Subcutaneous abdominal adipose tissue (tissue), 5 donors: ENCODE measurements around the gene IGSF6.
"Not testable (repeated sequence)": the region's sequence is repeated elsewhere in the genome, so short reads cannot be mapped to it uniquely, and the experiment has no call there.

Experiments used
- H3K27ac ChIP-seq: one replicate; pipeline ENCODE4 v1.7.0; 2013; ENCODE audit warnings: low read depth, mild to moderate bottlenecking, inconsistent platforms, low read length, moderate library complexity
- H3K27me3 ChIP-seq, 5 donors: one replicate each; pipeline ENCODE4 v1.7.0; 2013; ENCODE audit warnings: low read length in 5 of 5, inconsistent platforms in 1 of 5; ENCODE audit not compliant: control insufficient read depth in 5 of 5, insufficient read depth in 4 of 5
- H3K36me3 ChIP-seq, 5 donors: one replicate each; pipeline ENCODE4 v1.7.0; 2013; ENCODE audit warnings: low read length in 5 of 5; ENCODE audit not compliant: control insufficient read depth in 5 of 5, insufficient read depth in 5 of 5
- H3K4me1 ChIP-seq, 5 donors: one replicate each; pipeline ENCODE4 v1.7.0; 2013; ENCODE audit warnings: low read length in 5 of 5, mild to moderate bottlenecking in 3 of 5, moderate library complexity in 1 of 5; ENCODE audit not compliant: control insufficient read depth in 5 of 5, insufficient read depth in 5 of 5
- H3K4me3 ChIP-seq, 5 donors: one replicate each; pipeline ENCODE4 v1.7.0; 2013; ENCODE audit warnings: low read length in 5 of 5, low read depth in 1 of 5
- H3K9ac ChIP-seq, 5 donors: one replicate each; pipeline ENCODE4 v1.7.0; 2013; ENCODE audit warnings: low read length in 5 of 5, mild to moderate bottlenecking in 4 of 5, moderate library complexity in 3 of 5
- H3K9me3 ChIP-seq, 5 donors: one replicate each; pipeline ENCODE4 v1.7.0; 2013; ENCODE audit warnings: low read length in 5 of 5; ENCODE audit not compliant: control insufficient read depth in 5 of 5
- donor health status: healthy.
- donor health status: healthy.
- donor health status: healthy.
- donor health status: healthy.
- donor health status: healthy.

The IGSF6 gene

DNA sequence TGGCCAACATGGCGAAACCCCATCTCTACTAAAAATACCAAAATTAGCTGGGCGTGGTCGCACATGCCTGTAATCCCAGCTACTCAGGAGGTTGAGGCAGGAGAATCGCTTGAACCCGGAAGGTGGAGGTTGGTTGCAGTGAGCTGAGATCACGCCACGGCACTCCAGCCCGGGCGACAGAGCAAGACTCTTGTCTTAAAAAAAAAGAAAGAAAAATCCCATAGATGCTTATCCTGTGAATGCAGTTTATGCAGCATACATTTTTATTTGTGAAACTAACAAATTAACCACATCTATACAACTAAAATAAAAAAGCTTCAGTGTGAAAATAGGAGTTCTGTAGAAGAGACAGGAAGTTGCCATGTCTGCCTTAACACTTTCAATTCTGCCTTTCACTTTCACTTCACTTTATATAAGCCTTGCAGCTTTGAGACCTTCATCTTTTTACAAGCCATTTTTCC, 7.1 kb downstream of the IGSF6 start:
- Histone ChIP-seq H3K27me3 (no peaks in the 10 kb centered on the region), H3K9ac (peak overlapping the region in 4 of 5 donors; percentile 1 to 55 (median 41)), H3K4me1 (peaks cover 0 to 46% (median 21%) of the 10 kb centered on the region in 5 donors), H3K4me3 (peak overlapping the region; percentile 32 to 51 (median 39)), H3K9me3 (no peaks in the 10 kb centered on the region), H3K27ac (peak overlapping the region; percentile 55), H3K36me3 (peaks cover 0 to 20% (median 6%) of the 10 kb centered on the region in 5 donors)

GRCh38 chr16:21644674-21645073, 7.7 kb downstream of the IGSF6 start:
- Histone ChIP-seq H3K9ac (peak overlapping the region in 1 of 5 donors; percentile 55), H3K36me3 (peaks cover 0 to 20% (median 6%) of the 10 kb centered on the region in 5 donors), H3K27me3 (no peaks in the 10 kb centered on the region), H3K27ac (no peak overlapping the region), H3K4me1 (peaks cover 0 to 46% (median 21%) of the 10 kb centered on the region in 5 donors), H3K9me3 (no peaks in the 10 kb centered on the region), H3K4me3 (peak overlapping the region in 3 of 5 donors; percentile 32 to 44 (median 34))

DNA sequence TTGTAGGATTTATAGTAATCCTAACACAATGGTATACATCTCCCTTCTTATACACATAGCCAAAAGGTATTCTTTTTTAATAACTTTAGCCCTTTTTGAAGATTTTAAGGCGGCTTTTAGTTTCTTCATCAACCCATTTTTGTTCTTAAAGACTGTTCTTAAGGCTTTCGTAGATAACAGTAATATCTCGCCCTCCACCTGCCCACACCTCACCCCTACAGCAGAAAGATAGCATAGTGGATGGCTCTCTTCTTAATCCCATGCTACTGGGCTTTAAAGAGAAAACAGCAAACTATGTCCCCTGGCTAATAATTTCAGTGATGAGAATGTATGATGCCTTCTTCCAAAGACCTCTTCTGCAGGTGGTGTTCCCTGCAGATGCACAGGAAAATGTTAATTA, 8.6 kb downstream of the IGSF6 start:
- H3K27ac ChIP-seq, result no peak overlapping the region
- peaks cover 0 to 41% (median 21%) of the 10 kb centered on the region in 5 donors for H3K4me1 ChIP-seq
- H3K9me3 ChIP-seq, result no peaks in the 10 kb centered on the region
- H3K4me3 ChIP-seq, result no peak overlapping the region
- peaks cover 0 to 16% (median 4%) of the 10 kb centered on the region in 5 donors for H3K36me3 ChIP-seq
- H3K9ac ChIP-seq, result no peak overlapping the region
- no peaks in the 10 kb centered on the region for H3K27me3 ChIP-seq

GRCh38 chr16:21642861-21643260, 9.5 kb downstream of the IGSF6 start:
- no peak overlapping the region for H3K27ac ChIP-seq
- H3K4me1 ChIP-seq, result peaks cover 0 to 38% (median 21%) of the 10 kb centered on the region in 5 donors

DNA sequence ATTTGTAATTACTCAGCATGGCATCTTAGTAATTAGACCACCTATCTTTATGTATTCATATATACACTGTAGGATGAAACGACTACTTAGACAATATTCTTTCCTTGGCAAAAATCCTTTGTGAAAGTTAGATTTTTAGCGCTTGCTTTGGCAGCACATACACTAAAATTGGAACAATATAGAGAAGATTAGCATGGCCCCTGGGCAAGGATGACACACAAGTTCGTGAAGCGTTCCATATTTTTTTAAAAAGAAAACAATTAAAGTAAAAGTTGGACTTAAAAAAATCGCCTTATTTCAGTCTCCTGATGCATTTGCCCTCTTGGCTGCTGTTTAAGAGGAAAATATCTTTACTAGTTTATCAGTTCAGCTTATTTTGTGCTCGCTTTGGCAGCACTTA, 10.5 kb downstream of the IGSF6 start:
- Histone ChIP-seq H3K9me3 (no peaks in the 10 kb centered on the region), H3K4me1 (peaks cover 0 to 30% (median 21%) of the 10 kb centered on the region in 5 donors), H3K36me3 (peaks cover 0 to 2% (median 0%) of the 10 kb centered on the region in 5 donors), H3K4me3 (no peak overlapping the region), H3K27me3 (no peaks in the 10 kb centered on the region), H3K9ac (peak overlapping the region in 2 of 5 donors; percentile 7 to 35), H3K27ac (no peak overlapping the region)

More at GRCh38 chr16:21642861-21643260, 9.5 kb downstream of the IGSF6 start:
- Histone ChIP-seq H3K27me3 (no peaks in the 10 kb centered on the region), H3K36me3 (peaks cover 0 to 11% (median 6%) of the 10 kb centered on the region in 5 donors), H3K4me3 (no peak overlapping the region), H3K9ac (no peak overlapping the region), H3K9me3 (no peaks in the 10 kb centered on the region)

DNA sequence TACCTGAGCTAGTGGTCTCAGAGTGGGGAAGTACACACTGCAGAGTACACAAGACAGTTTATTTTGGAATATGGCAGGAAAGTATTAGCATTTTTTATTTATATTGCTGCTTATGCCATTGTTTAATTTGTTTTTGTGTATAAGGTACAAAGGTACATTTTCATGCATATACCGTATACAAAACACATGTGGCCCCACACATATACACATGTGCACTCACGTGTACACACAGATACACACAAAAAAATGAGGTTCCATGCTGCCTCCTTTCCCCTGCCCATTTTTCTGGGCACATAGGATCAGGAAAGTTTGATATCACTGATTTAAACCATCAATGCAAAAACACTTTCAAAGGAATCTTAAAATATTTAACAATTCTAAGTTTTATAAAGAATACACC, 12.9 kb downstream of the IGSF6 start:
- Histone ChIP-seq H3K27ac (no peak overlapping the region), H3K27me3 (no peaks in the 10 kb centered on the region), H3K36me3 (peaks cover 0 to 3% (median 0%) of the 10 kb centered on the region in 5 donors), H3K9ac (no peak overlapping the region), H3K4me1 (peaks cover 0 to 7% (median 3%) of the 10 kb centered on the region in 5 donors), H3K9me3 (no peaks in the 10 kb centered on the region), H3K4me3 (no peak overlapping the region)

DNA sequence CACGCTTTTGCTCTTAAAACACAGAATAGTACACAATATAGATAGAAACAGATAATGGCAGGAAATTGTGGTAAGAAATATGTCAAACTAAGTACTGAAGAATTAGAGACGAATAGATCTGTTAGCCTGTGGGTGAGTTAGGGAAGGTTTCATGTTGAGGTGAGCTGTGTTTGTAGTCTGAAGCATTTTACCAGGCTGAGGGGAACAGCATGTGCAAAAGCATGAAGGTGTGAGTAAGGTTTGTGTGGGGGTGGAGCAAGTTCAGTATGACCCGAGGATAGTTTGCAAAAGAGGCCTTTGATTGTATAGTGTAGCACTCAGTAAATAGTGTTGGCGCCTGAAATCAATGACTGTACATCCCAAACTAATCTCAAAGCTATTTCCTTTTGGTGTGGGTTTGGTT, 13.8 kb downstream of the IGSF6 start:
- Histone ChIP-seq H3K27me3 (no peaks in the 10 kb centered on the region), H3K4me3 (no peak overlapping the region), H3K9ac (no peak overlapping the region), H3K27ac (no peak overlapping the region), H3K4me1 (peaks cover 0 to 3% (median 0%) of the 10 kb centered on the region in 5 donors), H3K36me3 (peaks cover 0 to 10% (median 3%) of the 10 kb centered on the region in 5 donors), H3K9me3 (no peaks in the 10 kb centered on the region)

DNA sequence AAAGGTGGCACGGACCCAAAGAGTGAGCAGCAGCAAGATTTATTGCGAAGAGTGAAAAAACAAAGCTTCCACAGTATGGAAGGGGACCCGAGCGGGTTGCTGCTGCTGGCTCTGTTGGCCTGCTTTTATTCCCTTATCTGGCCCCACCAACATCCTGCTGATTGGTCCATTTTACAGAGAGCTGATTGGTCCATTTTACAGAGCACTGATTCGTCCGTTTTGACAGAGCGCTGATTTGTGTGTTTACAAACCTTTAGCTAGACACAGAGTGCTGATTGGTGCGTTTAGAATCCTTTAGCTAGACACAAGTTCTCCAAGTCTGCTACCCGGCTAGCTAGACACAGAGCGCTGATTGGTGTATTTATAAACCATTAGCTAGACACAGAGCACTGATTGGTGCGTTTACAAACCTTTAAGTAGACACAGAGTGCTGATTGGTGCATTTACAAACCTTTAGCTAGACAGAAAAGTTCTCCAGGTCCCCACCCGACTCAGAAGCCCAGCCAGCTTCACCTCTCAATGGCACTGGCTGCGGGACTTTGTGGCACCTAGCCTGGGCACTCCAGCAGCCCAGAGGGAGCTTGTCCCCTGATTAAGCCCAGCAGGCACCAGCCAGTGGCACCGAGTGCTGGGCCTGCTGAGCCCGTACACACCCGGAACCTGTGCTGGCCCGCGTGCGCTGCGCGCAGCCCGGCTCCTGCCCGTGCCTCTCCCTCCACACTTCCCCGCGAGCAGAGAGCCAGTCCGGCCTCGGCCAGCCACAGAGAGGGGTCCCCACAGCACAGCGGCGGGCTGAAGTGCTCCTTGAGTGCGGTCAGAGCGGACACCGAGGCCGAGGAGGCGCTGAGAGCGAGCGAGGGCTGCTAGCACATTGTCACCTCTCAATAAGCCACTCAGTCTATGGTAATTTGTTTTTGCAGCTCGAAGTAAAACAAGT, 15.1 kb downstream of the IGSF6 start:
- no peaks in the 10 kb centered on the region for H3K27me3 ChIP-seq

DNA sequence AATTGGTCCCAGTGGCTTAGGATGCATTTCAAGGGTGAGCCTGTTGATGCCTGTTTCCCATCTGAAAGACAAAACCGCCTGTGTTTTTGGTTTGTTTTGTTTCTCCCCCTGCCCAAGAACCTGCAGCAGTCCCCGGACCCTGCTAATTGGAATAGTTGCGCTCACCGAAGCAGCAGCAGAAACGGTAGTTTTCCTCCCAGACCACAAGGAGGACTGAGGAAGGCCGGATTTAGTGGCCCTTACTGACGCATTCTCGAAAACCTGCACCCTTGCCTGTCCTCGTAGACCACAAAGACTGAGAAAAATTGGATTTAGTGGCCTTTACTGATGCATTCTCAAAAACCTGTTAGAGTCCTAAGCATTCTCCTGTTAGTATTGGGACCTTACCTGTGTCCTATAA, 16.7 kb downstream of the IGSF6 start:
- H3K4me1 ChIP-seq, H3K9ac ChIP-seq, H3K27ac ChIP-seq, H3K36me3 ChIP-seq, H3K9me3 ChIP-seq, H3K4me3 ChIP-seq, H3K27me3 ChIP-seq: not testable (repeated sequence)

More for the DNA sequence above, 15.1 kb downstream of the IGSF6 start:
- Histone ChIP-seq H3K4me3 (no peak overlapping the region), H3K36me3 (peaks cover 0 to 10% (median 3%) of the 10 kb centered on the region in 5 donors), H3K9ac (no peak overlapping the region), H3K9me3 (no peaks in the 10 kb centered on the region), H3K27ac (no peak overlapping the region), H3K4me1 (peaks cover 0 to 4% (median under 1%) of the 10 kb centered on the region in 5 donors)

- Histone ChIP-seq H3K4me3 (no peak overlapping the region), H3K9me3 (no peaks in the 10 kb centered on the region), H3K36me3 (peaks cover 0 to 20% (median 3%) of the 10 kb centered on the region in 5 donors), H3K27me3 (no peaks in the 10 kb centered on the region), H3K4me1 (peaks cover 0 to 7% (median 7%) of the 10 kb centered on the region in 5 donors), H3K27ac (no peak overlapping the region), H3K9ac (no peak overlapping the region)
Measured at GRCh38 chr16:21634216-21634615, 18.2 kb downstream of the IGSF6 start.
